Panc1 (cell line): ENCODE data around the gene TSPAN14. TPM values are rescaled to one million over a fixed set of nuclear protein-coding genes. Genes with fewer than 3 reads are reported as not detected.

ENCODE experiments used
- ATAC-seq: fragments of 200-7000 bp; cut with Tn5 transposase; 2 replicates; pipeline ENCODE4 v1.9.1; 2020; ENCODE audit warnings: mild to moderate bottlenecking, moderate library complexity
- BruUV-seq: library from RNA; stranded (reverse); fragments of 400-500 nt; replicated peaks from 2 replicates; lab custom pipeline; 2021; lab: Mats Ljungman, UMichigan
- CTCF ChIA-PET: fragments of 300-600 bp; sonication (Branson Sonifier 250); formaldehyde crosslinking; loops from one replicate; lab custom pipeline; 2022; ENCODE audit warnings: antibody characterized with exemption; lab: Charles Lee
- POLR2A ChIA-PET: fragments of 300-600 bp; sonication (Branson Sonifier 250); formaldehyde crosslinking; loops from one replicate; lab custom pipeline; 2022; ENCODE audit warnings: antibody characterized with exemption; lab: Charles Lee
- DNase-seq: peaks from one replicate; pipeline ENCODE4 v3.0.0-alpha.2; 2010; ENCODE audit warnings: low read depth, low spot score
- H3K27ac ChIP-seq: 2 replicates; pipeline ENCODE4 v1.5.1; 2011; ENCODE audit warnings: mild to moderate bottlenecking, low read length, inconsistent platforms
- H3K27me3 ChIP-seq: fragments of 200-500 bp; sonication (Bioruptor generic); 2 replicates; pipeline ENCODE4 v1.6.0; 2014; ENCODE audit warnings: low read length, inconsistent platforms; ENCODE audit not compliant: control insufficient read depth, insufficient read depth
- H3K36me3 ChIP-seq: fragments of 200-500 bp; sonication (Bioruptor generic); 2 replicates; pipeline ENCODE4 v1.5.1; 2014; ENCODE audit warnings: inconsistent platforms, mild to moderate bottlenecking, low read length, moderate library complexity; ENCODE audit not compliant: control insufficient read depth, insufficient read depth
- H3K4me1 ChIP-seq: 2 replicates; pipeline ENCODE4 v1.5.1; 2011; ENCODE audit warnings: inconsistent platforms, mild to moderate bottlenecking, low read length, moderate library complexity; ENCODE audit not compliant: control insufficient read depth, insufficient read depth
- H3K4me3 ChIP-seq, 2 experiments: 2 replicates each; pipeline ENCODE4 v1.5.1; 2011 to 2012; ENCODE audit warnings: low read depth in 2 of 2, low read length in 2 of 2, mild to moderate bottlenecking in 2 of 2, inconsistent platforms in 1 of 2, moderate library complexity in 1 of 2
- H3K9me3 ChIP-seq: fragments of 200-500 bp; sonication (Bioruptor generic); 2 replicates; pipeline ENCODE4 v1.5.1; 2014; ENCODE audit warnings: low read depth, mild to moderate bottlenecking, inconsistent platforms, low read length, moderate library complexity; ENCODE audit not compliant: control insufficient read depth, insufficient read depth
- CTCF ChIP-seq: fragments of 450-650 bp; IDR thresholded peaks from 2 replicates; pipeline ENCODE4 v1.5.1; 2017; ENCODE audit warnings: mild to moderate bottlenecking
- REST ChIP-seq, 2 experiments: IDR thresholded peaks; 2 replicates each; pipeline ENCODE4 v1.6.1; 2011 to 2012; ENCODE audit warnings: low read depth in 2 of 2, control low read depth in 1 of 2, low read length in 1 of 2, mild to moderate bottlenecking in 1 of 2, moderate library complexity in 1 of 2; ENCODE audit not compliant: insufficient read depth in 1 of 2
- SIN3A ChIP-seq: IDR thresholded peaks from 2 replicates; pipeline ENCODE4 v1.6.1; 2012; ENCODE audit warnings: low read depth, mild to moderate bottlenecking, low read length, moderate library complexity, borderline replicate concordance; ENCODE audit not compliant: insufficient read depth
- TCF7L2 ChIP-seq: IDR thresholded peaks from 2 replicates; pipeline ENCODE4 v1.6.1; 2011; ENCODE audit warnings: mild to moderate bottlenecking, low read depth, low read length, inconsistent platforms
- in situ Hi-C: cut with HindIII; loops from 2 replicates; pipeline ENCODE4 v1.10.0; 2016; ENCODE audit warnings: low sequenced_read_pairs, low pct_unique_long_range_greater_than_20kb
- intact Hi-C: fragments of 100-400 bp; cut with micrococcal nuclease; formaldehyde crosslinking; loops from one replicate; pipeline ENCODE4 v1.10.0; 2022; ENCODE audit not compliant: unreplicated experiment
- total RNA-seq: library from RNA; stranded (reverse); gene quantifications from one replicate; pipeline ENCODE4 v1.2.1, GENCODE V29; 2021; ENCODE audit not compliant: unreplicated experiment

TSPAN14 gene
- total RNA-seq, 1 experiment from 2014 or later, result 39.0 TPM

GRCh38 chr10:80489371-80490112 is 35.4 kb downstream of the TSPAN14 start:
- no peaks in the 10 kb centered on the region for H3K36me3 ChIP-seq
- intact Hi-C loops (no loop called here), in situ Hi-C loops (no loop called here)
- ATAC-seq, result no peak
- H3K27me3 ChIP-seq, result no peaks in the 10 kb centered on the region
- no peaks in the 10 kb centered on the region for H3K4me1 ChIP-seq
- H3K27ac ChIP-seq, result no peak overlapping the region
- CTCF ChIA-PET, result interaction anchor here (0.7 kb wide), 1 partner anchor 46 kb away, joined by 3 read pairs; no protein-coding TSS in a partner anchor
- POLR2A ChIA-PET, result no interaction called here
- TF ChIP-seq CTCF (no peak), SIN3A (no peak), TCF7L2 (no peak), REST (IDR thresholded peaks at IDR 0.05; ENCODE audit: insufficient read depth in 1 of 2, low read depth in 2 of 2, low read length in 1 of 2) (no peak)
- BruUV-seq, result no TSS peak
- H3K4me3 ChIP-seq, result no peak overlapping the region
- DNase-seq, result no peak
- H3K9me3 ChIP-seq, result no peaks in the 10 kb centered on the region

- Histone ChIP-seq H3K4me3 (no peak overlapping the region), H3K27ac (no peak overlapping the region), H3K4me1 (no peaks in the 10 kb centered on the region), H3K27me3 (no peaks in the 10 kb centered on the region), H3K36me3 (no peaks in the 10 kb centered on the region), H3K9me3 (peaks cover 8% of the 10 kb centered on the region; the same call in 1 of the 2 replicates)
- no peak for DNase-seq
- TF ChIP-seq REST (IDR thresholded peaks at IDR 0.05; ENCODE audit: insufficient read depth in 1 of 2, low read depth in 2 of 2, low read length in 1 of 2), result no peak
- TF ChIP-seq TCF7L2, result no peak
- in situ Hi-C loops, result no loop called here
- no TSS peak for BruUV-seq
- POLR2A ChIA-PET, result interaction anchor here (0.8 kb wide), 1 partner anchor 31 kb away, joined by 3 read pairs; no protein-coding TSS in a partner anchor
- CTCF ChIA-PET, result no interaction called here
- ATAC-seq, result no peak
- intact Hi-C loops, result no loop called here
Measured at GRCh38 chr10:80491251-80492102, 37.4 kb downstream of the TSPAN14 start.
